GM10266 (cell line): ENCODE results near the gene AKNA.

Source experiments
- DNase-seq: peaks from one replicate; pipeline ENCODE4 v3.0.0; 2012; ENCODE audit errors: extremely low spot score
- TF ChIP-seq, protein P1 (sequence below): IDR thresholded peaks from 2 replicates; pipeline ENCODE4 v1.5.1; 2012; ENCODE audit warnings: mild to moderate bottlenecking, low read depth; ENCODE audit not compliant: control insufficient read depth, insufficient read depth; ENCODE audit errors: missing control alignments

AKNA gene

DNA sequence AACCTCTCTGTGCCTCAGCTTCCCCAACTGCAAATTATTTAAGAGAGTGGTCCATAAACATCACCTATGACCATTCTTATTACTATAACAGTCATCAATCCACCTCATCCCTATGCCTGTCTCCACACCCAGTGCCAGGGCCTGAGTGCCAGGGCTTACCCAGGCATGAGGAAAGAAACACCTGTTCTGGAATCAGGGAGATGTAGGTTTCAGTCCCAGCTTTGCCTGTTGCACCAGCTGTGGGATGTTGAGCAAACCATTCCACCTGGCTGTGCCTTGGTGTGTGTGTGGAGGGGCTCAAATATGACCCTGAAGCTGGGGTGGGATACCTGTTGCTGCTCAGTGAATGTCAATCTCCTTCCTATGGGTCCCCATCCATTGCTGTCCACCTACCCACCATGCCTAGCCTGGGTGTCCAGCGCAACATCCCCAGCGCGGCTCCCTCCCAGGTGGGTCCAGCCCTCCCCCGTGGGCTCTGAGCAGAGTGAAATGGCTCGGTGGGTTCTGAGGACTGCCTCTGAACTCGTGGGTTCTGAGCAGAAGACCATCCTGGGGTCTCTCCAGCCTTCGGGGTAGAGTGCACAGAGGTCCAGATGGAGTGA is 16.3 kb downstream of the AKNA start:
- TF ChIP-seq, protein P1, sequence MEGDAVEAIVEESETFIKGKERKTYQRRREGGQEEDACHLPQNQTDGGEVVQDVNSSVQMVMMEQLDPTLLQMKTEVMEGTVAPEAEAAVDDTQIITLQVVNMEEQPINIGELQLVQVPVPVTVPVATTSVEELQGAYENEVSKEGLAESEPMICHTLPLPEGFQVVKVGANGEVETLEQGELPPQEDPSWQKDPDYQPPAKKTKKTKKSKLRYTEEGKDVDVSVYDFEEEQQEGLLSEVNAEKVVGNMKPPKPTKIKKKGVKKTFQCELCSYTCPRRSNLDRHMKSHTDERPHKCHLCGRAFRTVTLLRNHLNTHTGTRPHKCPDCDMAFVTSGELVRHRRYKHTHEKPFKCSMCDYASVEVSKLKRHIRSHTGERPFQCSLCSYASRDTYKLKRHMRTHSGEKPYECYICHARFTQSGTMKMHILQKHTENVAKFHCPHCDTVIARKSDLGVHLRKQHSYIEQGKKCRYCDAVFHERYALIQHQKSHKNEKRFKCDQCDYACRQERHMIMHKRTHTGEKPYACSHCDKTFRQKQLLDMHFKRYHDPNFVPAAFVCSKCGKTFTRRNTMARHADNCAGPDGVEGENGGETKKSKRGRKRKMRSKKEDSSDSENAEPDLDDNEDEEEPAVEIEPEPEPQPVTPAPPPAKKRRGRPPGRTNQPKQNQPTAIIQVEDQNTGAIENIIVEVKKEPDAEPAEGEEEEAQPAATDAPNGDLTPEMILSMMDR, result no peak

DNA sequence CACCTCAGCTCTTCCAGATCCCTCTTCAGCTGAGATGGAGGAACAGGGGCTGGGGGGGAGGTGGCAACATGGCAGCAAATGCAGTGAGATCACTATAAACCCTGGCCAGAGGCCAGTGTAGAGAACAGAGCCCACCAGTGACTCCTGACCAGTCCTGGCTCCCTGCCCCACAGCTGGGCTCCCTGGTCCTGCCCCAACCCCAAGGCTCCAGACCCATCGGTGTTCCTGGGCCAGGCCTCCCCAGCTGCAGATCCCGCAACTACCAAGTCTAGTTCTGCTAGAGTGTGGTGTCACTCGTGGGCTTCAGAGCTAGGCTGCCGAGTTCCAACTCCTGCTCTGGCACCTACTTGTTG is 16.8 kb downstream of the AKNA start:
- TF ChIP-seq, protein P1, result no peak
- no peak for DNase-seq

More for the DNA sequence above, 16.3 kb downstream of the AKNA start:
- no peak for DNase-seq

DNA sequence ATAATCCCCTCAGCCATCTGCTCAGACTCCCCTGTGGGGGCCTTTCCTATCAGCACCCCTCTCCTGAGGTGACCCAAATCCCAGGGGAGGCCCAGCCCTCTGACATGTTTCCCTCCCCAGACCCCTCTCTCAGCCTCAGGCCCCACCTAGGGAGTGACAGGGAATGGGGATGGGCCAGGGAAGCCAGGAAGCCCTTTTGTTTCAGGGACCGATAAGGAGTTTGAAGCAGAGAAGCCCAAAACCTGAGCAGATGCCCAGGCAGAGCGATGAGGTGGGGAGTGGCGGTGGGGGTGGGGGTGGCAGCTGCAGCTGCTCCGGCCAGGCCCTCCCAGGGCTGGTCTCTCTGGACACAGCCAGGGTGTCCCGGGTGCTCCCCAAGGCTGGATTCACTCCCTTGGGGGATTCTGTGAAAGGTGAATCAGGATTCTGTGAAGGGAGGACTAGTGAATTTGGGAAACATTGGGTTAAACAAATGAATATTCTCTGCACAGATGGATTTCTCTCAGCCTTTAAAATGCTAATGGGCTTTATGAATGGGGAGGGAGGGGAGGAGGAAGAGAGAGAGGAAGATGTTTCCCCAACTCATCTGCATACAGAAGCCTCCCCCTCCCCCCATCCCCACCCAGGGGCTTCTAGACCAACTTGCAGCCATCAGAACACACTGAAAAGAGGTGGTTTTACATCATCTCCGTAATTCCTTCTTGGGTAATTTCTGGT is 17.4 kb downstream of the AKNA start:
- TF ChIP-seq, protein P1, result no peak
- no peak for DNase-seq

GRCh38 chr9:114369216-114370130 is 18.3 kb downstream of the AKNA start:
- DNase-seq, result no peak
- TF ChIP-seq, protein P1, result no peak

DNA sequence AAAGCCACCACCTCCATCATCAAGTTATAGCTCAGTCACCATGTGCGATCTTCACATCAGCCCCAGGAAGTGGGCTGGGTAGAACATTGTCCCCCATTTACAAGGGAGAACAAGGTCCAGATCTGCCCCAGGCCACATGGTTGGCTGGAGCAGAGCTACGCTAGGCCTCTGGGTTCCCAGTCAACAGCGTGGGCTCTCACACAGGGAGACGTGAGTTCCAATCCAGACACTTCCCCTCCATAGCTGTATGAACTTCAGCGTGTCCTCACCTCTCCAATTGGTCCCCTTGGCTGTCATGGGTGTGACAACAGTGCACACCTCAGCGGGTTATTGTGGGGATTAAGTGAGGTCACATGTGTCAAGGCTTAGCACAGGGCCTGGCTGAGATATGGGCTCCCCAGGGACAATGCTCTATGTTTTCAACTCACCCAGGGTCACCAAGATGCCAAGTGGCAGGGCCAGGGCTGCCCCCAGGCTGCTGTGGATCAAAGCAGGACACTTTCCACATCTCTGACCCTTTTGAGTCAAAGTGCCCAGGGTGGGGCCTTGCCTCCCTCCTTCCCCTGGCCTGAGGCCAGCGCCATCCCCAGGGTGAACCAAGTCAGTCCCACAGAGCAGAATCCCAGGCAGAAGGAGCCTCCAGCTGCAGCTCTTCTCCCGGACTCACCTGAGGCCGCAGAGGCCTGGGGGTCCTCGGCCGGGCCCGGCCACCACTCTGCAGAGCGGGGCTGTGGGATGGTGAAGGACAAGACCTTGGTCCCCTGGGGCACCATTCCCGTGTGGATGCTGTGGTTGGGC is 19.8 kb downstream of the AKNA start:
- TF ChIP-seq, protein P1, result no peak
- no peak for DNase-seq

GRCh38 chr9:114367366-114367765 is 20.4 kb downstream of the AKNA start:
- TF ChIP-seq, protein P1, result no peak
- no peak for DNase-seq
